ENCODE results near the gene MESP1. TPM values are rescaled to one million over a fixed set of nuclear protein-coding genes. Genes with fewer than 3 reads are reported as not detected.

Gene MESP1
- total RNA-seq, 1 donor from 2014 or later = 2.6 TPM

DNA sequence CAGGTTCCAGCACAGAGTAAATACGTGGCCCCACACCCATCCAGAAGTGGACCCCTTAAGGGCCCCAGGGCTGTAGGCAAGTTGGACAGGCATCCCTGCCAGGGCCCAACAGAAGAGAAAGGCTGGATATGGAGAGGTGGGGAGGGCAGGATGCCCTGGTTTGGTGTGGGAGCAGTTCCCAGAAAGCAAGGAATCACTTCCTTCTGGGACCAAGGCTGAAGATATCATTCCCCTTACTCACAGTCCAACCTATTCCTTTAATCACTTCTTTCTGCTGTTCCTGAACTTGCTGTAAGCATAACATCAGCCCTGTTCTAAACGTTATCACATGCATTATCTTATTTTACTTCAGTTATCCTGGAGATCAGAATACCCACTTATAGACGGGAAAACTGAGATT is 19.0 kb upstream of the MESP1 start:
- Histone ChIP-seq H3K27me3 (ENCODE audit: control insufficient read depth, insufficient read depth, low read length) (peaks cover 2% of the 10 kb centered on the region), H3K36me3 (ENCODE audit: control insufficient read depth, insufficient read depth, low read length) (no peaks in the 10 kb centered on the region), H3K4me3 (ENCODE audit: low read depth, low read length) (no peak overlapping the region)
- no peak for DNase-seq (ENCODE audit: low read depth)
- TF ChIP-seq, protein P1, sequence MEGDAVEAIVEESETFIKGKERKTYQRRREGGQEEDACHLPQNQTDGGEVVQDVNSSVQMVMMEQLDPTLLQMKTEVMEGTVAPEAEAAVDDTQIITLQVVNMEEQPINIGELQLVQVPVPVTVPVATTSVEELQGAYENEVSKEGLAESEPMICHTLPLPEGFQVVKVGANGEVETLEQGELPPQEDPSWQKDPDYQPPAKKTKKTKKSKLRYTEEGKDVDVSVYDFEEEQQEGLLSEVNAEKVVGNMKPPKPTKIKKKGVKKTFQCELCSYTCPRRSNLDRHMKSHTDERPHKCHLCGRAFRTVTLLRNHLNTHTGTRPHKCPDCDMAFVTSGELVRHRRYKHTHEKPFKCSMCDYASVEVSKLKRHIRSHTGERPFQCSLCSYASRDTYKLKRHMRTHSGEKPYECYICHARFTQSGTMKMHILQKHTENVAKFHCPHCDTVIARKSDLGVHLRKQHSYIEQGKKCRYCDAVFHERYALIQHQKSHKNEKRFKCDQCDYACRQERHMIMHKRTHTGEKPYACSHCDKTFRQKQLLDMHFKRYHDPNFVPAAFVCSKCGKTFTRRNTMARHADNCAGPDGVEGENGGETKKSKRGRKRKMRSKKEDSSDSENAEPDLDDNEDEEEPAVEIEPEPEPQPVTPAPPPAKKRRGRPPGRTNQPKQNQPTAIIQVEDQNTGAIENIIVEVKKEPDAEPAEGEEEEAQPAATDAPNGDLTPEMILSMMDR (IDR thresholded peaks at IDR 0.05; ENCODE audit: insufficient read depth, low read length, poor library complexity, severe bottlenecking) = no peak

DNA sequence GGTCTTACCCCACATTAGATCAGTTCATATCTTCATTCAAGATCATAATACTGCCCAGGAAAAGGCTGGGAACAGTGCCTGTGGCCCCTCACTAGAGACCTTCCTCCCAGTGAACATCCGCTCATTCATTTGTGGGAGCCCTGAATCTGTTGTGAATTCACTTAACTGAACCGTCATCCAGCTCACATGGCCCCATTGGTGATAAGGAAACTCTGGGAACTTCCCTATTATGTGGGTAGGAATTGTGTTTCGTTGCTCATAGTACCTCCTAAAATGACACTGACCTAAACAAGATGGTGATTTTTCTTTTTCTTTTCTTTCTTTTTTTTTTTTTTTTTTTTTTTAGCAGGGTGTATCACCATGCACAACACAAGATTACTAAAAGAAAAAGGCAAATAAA is 18.3 kb upstream of the MESP1 start:
- H3K36me3 ChIP-seq (ENCODE audit: control insufficient read depth, insufficient read depth, low read length) = no peaks in the 10 kb centered on the region
- TF ChIP-seq, protein P1 (IDR thresholded peaks at IDR 0.05; ENCODE audit: insufficient read depth, low read length, poor library complexity, severe bottlenecking) = no peak
- peaks cover 2% of the 10 kb centered on the region for H3K27me3 ChIP-seq (ENCODE audit: control insufficient read depth, insufficient read depth, low read length)
- no peak for DNase-seq (ENCODE audit: low read depth)
- no peak overlapping the region for H3K4me3 ChIP-seq (ENCODE audit: low read depth, low read length)

GRCh38 chr15:89768071-89768500 is 17.0 kb upstream of the MESP1 start:
- H3K27me3 ChIP-seq (ENCODE audit: control insufficient read depth, insufficient read depth, low read length) = peaks cover 2% of the 10 kb centered on the region

DNA sequence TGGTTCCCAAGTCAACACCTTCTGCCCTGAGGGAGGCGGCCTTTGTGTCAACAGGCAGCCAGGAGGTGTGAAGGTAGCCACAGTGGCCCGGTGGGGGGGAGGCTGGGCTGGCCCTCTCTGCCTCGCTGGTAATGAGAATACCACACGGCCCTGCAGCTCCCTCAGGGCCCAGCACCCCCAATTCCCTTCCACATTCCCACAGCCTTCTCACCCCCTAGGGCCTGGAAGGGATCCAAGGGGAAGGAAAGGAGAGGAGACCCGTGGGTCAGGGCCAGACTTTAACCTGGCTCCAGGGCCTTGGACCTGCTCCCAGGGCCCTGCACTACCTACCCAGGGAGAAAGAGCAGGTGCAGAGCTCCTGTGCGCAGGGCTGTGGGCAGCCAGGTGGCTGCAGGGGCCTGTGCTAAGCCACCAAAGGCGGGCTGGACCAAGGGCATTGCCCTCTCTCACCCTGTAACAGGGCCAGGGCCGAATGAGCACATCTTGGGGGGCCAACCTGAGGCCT is 16.4 kb upstream of the MESP1 start:
- DNase-seq (ENCODE audit: low read depth) = no peak
- TF ChIP-seq, protein P1 (IDR thresholded peaks at IDR 0.05; ENCODE audit: insufficient read depth, low read length, poor library complexity, severe bottlenecking) = no peak
- Histone ChIP-seq H3K36me3 (ENCODE audit: control insufficient read depth, insufficient read depth, low read length) (no peaks in the 10 kb centered on the region), H3K4me3 (ENCODE audit: low read depth, low read length) (no peak overlapping the region), H3K27me3 (ENCODE audit: control insufficient read depth, insufficient read depth, low read length) (peaks cover 2% of the 10 kb centered on the region)

More at GRCh38 chr15:89768071-89768500, 17.0 kb upstream of the MESP1 start:
- no peak overlapping the region for H3K4me3 ChIP-seq (ENCODE audit: low read depth, low read length)
- TF ChIP-seq, protein P1 (IDR thresholded peaks at IDR 0.05; ENCODE audit: insufficient read depth, low read length, poor library complexity, severe bottlenecking) = no peak
- no peak for DNase-seq (ENCODE audit: low read depth)
- H3K36me3 ChIP-seq (ENCODE audit: control insufficient read depth, insufficient read depth, low read length) = no peaks in the 10 kb centered on the region

DNA sequence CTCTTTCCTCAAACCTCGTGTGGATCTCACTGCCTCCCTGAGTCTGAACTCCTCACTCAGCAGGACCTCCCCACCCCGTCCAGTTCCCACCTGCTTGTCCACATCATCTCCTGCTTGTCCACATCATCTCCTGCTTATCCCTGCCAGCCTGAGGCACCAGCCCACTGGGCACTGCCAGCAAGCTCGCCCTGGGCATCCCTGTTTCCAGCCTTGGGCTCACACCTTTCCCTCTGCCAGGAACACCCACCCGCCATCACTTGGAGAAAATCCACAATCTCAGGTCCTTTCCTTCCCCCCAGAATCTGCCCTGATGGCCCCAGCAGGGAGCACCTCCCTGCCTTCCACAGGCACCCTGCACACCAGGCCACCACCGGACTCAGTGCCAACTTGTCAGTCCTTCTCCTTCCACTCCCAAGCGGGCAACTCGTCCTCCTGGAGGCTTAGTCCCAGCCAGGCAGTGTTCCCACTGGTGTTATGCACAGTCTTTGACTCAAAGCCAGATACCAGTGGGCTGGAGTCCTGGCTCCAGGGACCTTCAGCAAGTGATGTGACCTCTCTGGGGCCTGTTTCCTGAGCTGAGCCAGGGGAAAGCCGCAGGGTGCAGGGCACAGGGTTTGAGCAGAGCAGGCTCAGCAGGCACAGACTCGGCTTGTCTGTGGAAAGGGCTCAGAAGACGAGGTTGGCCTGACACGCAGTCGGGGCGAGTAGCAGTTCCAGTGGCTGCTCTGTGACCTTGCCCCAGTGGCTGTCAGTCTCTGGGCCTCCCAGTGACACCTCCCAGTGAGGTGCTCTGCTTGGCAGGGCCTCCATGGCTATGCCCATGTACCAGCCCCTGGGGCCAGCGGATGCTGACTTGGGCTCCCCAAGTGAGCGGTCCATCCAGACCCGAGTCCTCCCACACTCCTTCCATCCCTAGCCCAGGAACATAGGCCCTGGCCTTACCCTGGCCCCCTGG is 15.6 kb upstream of the MESP1 start:
- DNase-seq (ENCODE audit: low read depth) = no peak
- Histone ChIP-seq H3K27me3 (ENCODE audit: control insufficient read depth, insufficient read depth, low read length) (peaks cover 2% of the 10 kb centered on the region), H3K4me3 (ENCODE audit: low read depth, low read length) (no peak overlapping the region), H3K36me3 (ENCODE audit: control insufficient read depth, insufficient read depth, low read length) (no peaks in the 10 kb centered on the region)
- TF ChIP-seq, protein P1 (IDR thresholded peaks at IDR 0.05; ENCODE audit: insufficient read depth, low read length, poor library complexity, severe bottlenecking) = no peak
